ENCODE measurements around the gene SPTSSA.

- no peak for TF ChIP-seq FOXK2 (IDR thresholded peaks at IDR 0.05)
- no peak for TF ChIP-seq SP1 (IDR thresholded peaks at IDR 0.05)
- no peak for TF ChIP-seq TARDBP (IDR thresholded peaks at IDR 0.05)
- TF ChIP-seq SUZ12 (IDR thresholded peaks at IDR 0.05): no peak
- no peak for TF ChIP-seq FOXM1 (IDR thresholded peaks at IDR 0.05; ENCODE audit: borderline replicate concordance)
- no peak for TF ChIP-seq L3MBTL2 (conservative IDR thresholded peaks at IDR 0.05)
- TF ChIP-seq ARNT (IDR thresholded peaks at IDR 0.05): no peak
- TF ChIP-seq BHLHE40 (IDR thresholded peaks at IDR 0.05; ENCODE audit: borderline replicate concordance): no peak
- no peak for TF ChIP-seq HDGF (IDR thresholded peaks at IDR 0.05; ENCODE audit: borderline replicate concordance)
- no peak for TF ChIP-seq FOXA1 (IDR thresholded peaks at IDR 0.05)
Observed at GRCh38 chr14:34439090-34439489, 22.9 kb downstream of the SPTSSA start.
